ENCODE results near the gene LYPD6B. TPM values are rescaled to one million over a fixed set of nuclear protein-coding genes. Genes with fewer than 3 reads are reported as not detected.

The LYPD6B gene
- total RNA-seq, 1 experiment from 2014 or later, result 2.0 TPM

GRCh38 chr2:148990968-148991367, 47.5 kb upstream of the LYPD6B start:
- no peaks in the 10 kb centered on the region for H3K9me3 ChIP-seq (ENCODE audit: control insufficient read depth, low read depth, low read length)

More at GRCh38 chr2:148990968-148991367, 47.5 kb upstream of the LYPD6B start:
- Histone ChIP-seq H2BK20ac (ENCODE audit: low read depth, low read length, poor library complexity, severe bottlenecking) (no peak overlapping the region), H2BK120ac (ENCODE audit: low read depth, low read length, poor library complexity, severe bottlenecking) (no peak overlapping the region), H3K79me2 (ENCODE audit: insufficient read depth, low read length) (no peaks in the 10 kb centered on the region), H2BK15ac (ENCODE audit: low read depth, low read length) (no peak overlapping the region), H3K9ac (ENCODE audit: extremely low read depth, insufficient read length, low read length) (no peak overlapping the region), H2BK5ac (ENCODE audit: insufficient read length, low read length) (no peak overlapping the region), H3K56ac (ENCODE audit: insufficient read length, low read depth, low read length) (no peak overlapping the region), H3K23me2 (ENCODE audit: insufficient read length, low read depth, low read length, poor library complexity, severe bottlenecking) (no peaks in the 10 kb centered on the region), H4K20me1 (ENCODE audit: control insufficient read depth, insufficient read depth, insufficient read length) (no peaks in the 10 kb centered on the region), H3T11ph (ENCODE audit: low read length) (no peak overlapping the region), H3K79me1 (ENCODE audit: insufficient read depth, low read depth, low read length, poor library complexity, severe bottlenecking) (no peaks in the 10 kb centered on the region), H4K5ac (ENCODE audit: insufficient read length, low read depth, low read length) (no peak overlapping the region), H2AFZ (ENCODE audit: low read length) (no peak overlapping the region), H3K27ac (ENCODE audit: insufficient read length, low read depth, low read length) (no peak overlapping the region), H4K91ac (ENCODE audit: insufficient read length, low read depth, low read length) (no peak overlapping the region), H4K8ac (replicated peaks; ENCODE audit: insufficient read length, low read depth, low read length) (no peak overlapping the region), H3K27me3 (ENCODE audit: insufficient read depth, low read length) (no peaks in the 10 kb centered on the region), H3K18ac (ENCODE audit: insufficient read length, low read depth, low read length) (no peak overlapping the region), H2AK5ac (ENCODE audit: insufficient read length, low read length) (no peak overlapping the region), H3K23ac (ENCODE audit: insufficient read length, low read depth, low read length) (no peak overlapping the region), H3K4me2 (ENCODE audit: insufficient read depth, insufficient read length, low read length) (no peak overlapping the region), H3K14ac (ENCODE audit: insufficient read depth, low read length) (no peak overlapping the region), H3K4ac (ENCODE audit: low read depth, low read length) (no peak overlapping the region), H2BK12ac (ENCODE audit: insufficient read length, low read depth, low read length) (no peak overlapping the region), H3K4me1 (ENCODE audit: insufficient read depth, low read length) (no peaks in the 10 kb centered on the region)
- TF ChIP-seq CTCF (conservative IDR thresholded peaks at IDR 0.05), result no peak
- no CpG with 5 or more reads among the region's 6 CpGs for WGBS (ENCODE audit: extremely low coverage, insufficient read length, low lambda C conversion rate)
- Mint-ChIP-seq H3K27me3 (ENCODE audit: low read depth) (no peaks in the 10 kb centered on the region), H3K4me1 (peaks cover 3 to 4% of the 10 kb centered on the region in 2 experiments; a peak in 2 of 4 replicates), H3K4me3 (no peak overlapping the region), H3K9me3 (no peaks in the 10 kb centered on the region), H3K36me3 (ENCODE audit: insufficient read depth in 1 of 3, low read depth in 3 of 3) (peaks cover 31 to 67% (median 46%) of the 10 kb centered on the region in 3 experiments), H3K27ac (no peak overlapping the region)
- no peak for DNase-seq

All from H9 (cell line).